GM12864 (cell line): ENCODE data around the gene POLR2J.

Source experiments
- DNase-seq: peaks from one replicate; pipeline ENCODE4 v3.0.0-alpha.2; 2011; ENCODE audit warnings: low read depth
- H3K4me3 ChIP-seq: 2 replicates; pipeline ENCODE4 v1.5.1; 2011; ENCODE audit warnings: mild to moderate bottlenecking, low read depth, low read length, control low read depth
- CTCF ChIP-seq: IDR thresholded peaks from 2 replicates; pipeline ENCODE4 v1.5.1; 2011; ENCODE audit warnings: low read depth, mild to moderate bottlenecking, moderate library complexity, low read length, control low read depth, inconsistent platforms; ENCODE audit errors: missing control alignments

The POLR2J gene

GRCh38 chr7:102424129-102424551 is 54.6 kb downstream of the POLR2J start:
- no peak for TF ChIP-seq CTCF
- no peak overlapping the region for H3K4me3 ChIP-seq
- no peak for DNase-seq
